HCT116 (cell line): ENCODE results near the gene ZNF593. TPM values are rescaled to one million over a fixed set of nuclear protein-coding genes. Genes with fewer than 3 reads are reported as not detected.

Experiments used
- ATAC-seq: fragments of 200-7000 bp; cut with Tn5 transposase; 2 replicates; pipeline ENCODE4 v1.9.1; 2020; ENCODE audit warnings: mild to moderate bottlenecking, moderate library complexity
- BruUV-seq: library from RNA; stranded (reverse); fragments of 400-500 nt; replicated peaks from 2 replicates; lab custom pipeline; 2021; lab: Mats Ljungman, UMichigan
- CTCF ChIA-PET: fragments of 300-600 bp; sonication (Branson Sonifier 250); formaldehyde crosslinking; loops from one replicate; lab custom pipeline; 2021; ENCODE audit warnings: antibody characterized with exemption; lab: Charles Lee
- POLR2A ChIA-PET: fragments of 300-600, 350-600 bp; sonication (Branson Sonifier 250); formaldehyde crosslinking; loops from one replicate; lab custom pipeline; 2021; ENCODE audit warnings: antibody characterized with exemption; lab: Charles Lee
- RAD21 ChIA-PET, 2 experiments: fragments of 300-600 bp; sonication (Branson Sonifier 250); formaldehyde crosslinking; loops; one replicate each; lab custom pipeline; 2023; ENCODE audit warnings: low total read pairs in 2 of 2; ENCODE audit not compliant: uncharacterized antibody in 2 of 2, unreplicated experiment in 2 of 2, low non-redundant PET in 1 of 2; lab: Charles Lee
- DNase-seq: peaks from one replicate; pipeline ENCODE4 v3.0.0-alpha.2; 2010; ENCODE audit warnings: low read depth, low spot score
- H2AFZ ChIP-seq: fragments of 200-600 bp; shearing (Covaris generic), sonication (generic); 2 replicates; pipeline ENCODE4 v1.6.1; 2017; ENCODE audit warnings: low read depth, mixed run types, mixed read lengths, antibody characterized with exemption, low read length; ENCODE audit not compliant: poor library complexity, severe bottlenecking
- H3K27ac ChIP-seq: 2 replicates; pipeline ENCODE4 v1.5.1; 2012; ENCODE audit warnings: low read depth, low read length
- H3K27me3 ChIP-seq: fragments of 200-600 bp; sonication (generic); 2 replicates; pipeline ENCODE4 v1.6.1; 2016; ENCODE audit warnings: mixed run types, low read length, mixed read lengths; ENCODE audit not compliant: insufficient read depth
- H3K36me3 ChIP-seq, 2 experiments: fragments of 200-500 bp in 1 of 2; fragments of 200-600 bp in 1 of 2; sonication (Bioruptor generic) in 1 of 2; sonication (generic) in 1 of 2; 2 replicates each; pipeline versions ENCODE4 v1.5.1 to v1.6.1; 2014 to 2016; ENCODE audit warnings: low read length in 2 of 2, inconsistent platforms in 1 of 2, mixed read lengths in 1 of 2, mixed run types in 1 of 2; ENCODE audit not compliant: insufficient read depth in 2 of 2, control insufficient read depth in 1 of 2
- H3K4me1 ChIP-seq, 2 experiments: fragments of 200-600 bp in 1 of 2; sonication (generic) in 1 of 2; 2 replicates each; pipeline versions ENCODE4 v1.5.1 to v1.6.1; 2012 to 2017; ENCODE audit warnings: low read length in 2 of 2, inconsistent platforms in 1 of 2, mild to moderate bottlenecking in 1 of 2, mixed read lengths in 1 of 2, mixed run types in 1 of 2, moderate library complexity in 1 of 2; ENCODE audit not compliant: insufficient read depth in 2 of 2, control insufficient read depth in 1 of 2
- H3K4me2 ChIP-seq: fragments of 200-600 bp; sonication (generic); 2 replicates; pipeline ENCODE4 v1.6.1; 2017; ENCODE audit warnings: mixed run types, low read length, mixed read lengths
- H3K4me3 ChIP-seq, 2 experiments: fragments of 200-600 bp in 1 of 2; sonication (generic) in 1 of 2; replicated peaks in 1 of 2; 2 replicates each; pipeline ENCODE4 v1.5.1; 2011 to 2016; ENCODE audit warnings: low read length in 2 of 2, control low read depth in 1 of 2, low read depth in 1 of 2, mild to moderate bottlenecking in 1 of 2, mixed read lengths in 1 of 2, mixed run types in 1 of 2
- H3K79me2 ChIP-seq: fragments of 200-600 bp; sonication (generic); 2 replicates; pipeline ENCODE4 v1.6.1; 2017; ENCODE audit warnings: mild to moderate bottlenecking, mixed run types, low read length, moderate library complexity, mixed read lengths; ENCODE audit not compliant: insufficient read depth
- H3K9ac ChIP-seq: fragments of 200-600 bp; sonication (generic); 2 replicates; pipeline ENCODE4 v1.6.1; 2016; ENCODE audit warnings: low read length, mixed read lengths
- H3K9me2 ChIP-seq: fragments of 200-600 bp; sonication (generic), shearing (Covaris generic); 2 replicates; pipeline ENCODE4 v1.6.1; 2017; ENCODE audit warnings: mixed run types, mild to moderate bottlenecking, moderate library complexity; ENCODE audit not compliant: insufficient read depth
- H3K9me3 ChIP-seq, 2 experiments: fragments of 200-500 bp in 1 of 2; fragments of 200-600 bp in 1 of 2; sonication (Bioruptor generic) in 1 of 2; sonication (generic) in 1 of 2; 2 replicates each; pipeline ENCODE4 v1.6.1; 2014 to 2017; ENCODE audit warnings: low read length in 2 of 2, mixed read lengths in 2 of 2, inconsistent platforms in 1 of 2, low read depth in 1 of 2, mild to moderate bottlenecking in 1 of 2, mixed run types in 1 of 2, moderate library complexity in 1 of 2; ENCODE audit not compliant: control insufficient read depth in 1 of 2, insufficient read depth in 1 of 2
- H4K20me1 ChIP-seq: fragments of 200-600 bp; sonication (generic), shearing (Covaris generic); 2 replicates; pipeline ENCODE4 v1.6.1; 2017; ENCODE audit warnings: mixed run types, mild to moderate bottlenecking, moderate library complexity; ENCODE audit not compliant: insufficient read depth
- CEBPB ChIP-seq: IDR thresholded peaks from 2 replicates; pipeline ENCODE4 v1.6.1; 2012; ENCODE audit warnings: low read depth
- CTCF ChIP-seq, 3 experiments: fragments of 200-600 bp in 1 of 3; sonication (generic) in 1 of 3; IDR thresholded peaks in 2 of 3; conservative IDR thresholded peaks in 1 of 3; 2 replicates each; pipeline ENCODE4 v1.5.1; 2012 to 2017; ENCODE audit warnings: low read depth in 2 of 3, low read length in 2 of 3, antibody characterized with exemption in 1 of 3, borderline replicate concordance in 1 of 3, control low read depth in 1 of 3, mild to moderate bottlenecking in 1 of 3, mixed read lengths in 1 of 3, mixed run types in 1 of 3, moderate library complexity in 1 of 3; ENCODE audit not compliant: insufficient read depth in 1 of 3
- ELF1 ChIP-seq: IDR thresholded peaks from 2 replicates; pipeline ENCODE4 v1.6.1; 2012; ENCODE audit warnings: low read depth, borderline replicate concordance
- EZH2phosphoT487 ChIP-seq: fragments of 200-600 bp; IDR thresholded peaks from 2 replicates; pipeline ENCODE4 v1.6.1; 2018; ENCODE audit warnings: antibody characterized with exemption, borderline replicate concordance
- JUND ChIP-seq: IDR thresholded peaks from 2 replicates; pipeline ENCODE4 v1.6.1; 2012
- SRF ChIP-seq: IDR thresholded peaks from 2 replicates; pipeline ENCODE4 v1.6.1; 2012; ENCODE audit warnings: low read depth
- YY1 ChIP-seq: IDR thresholded peaks from 2 replicates; pipeline ENCODE4 v1.6.1; 2011; ENCODE audit warnings: low read length, low read depth, moderate library complexity, mild to moderate bottlenecking; ENCODE audit not compliant: insufficient replicate concordance; ENCODE audit errors: extremely low read depth
- ZNF274 ChIP-seq: fragments of 200-500 bp; sonication (Bioruptor generic); IDR thresholded peaks from 2 replicates; pipeline ENCODE4 v1.6.1; 2014; ENCODE audit warnings: mild to moderate bottlenecking, low read depth, low read length, inconsistent platforms
- intact Hi-C: fragments of 100-400 bp; cut with micrococcal nuclease; formaldehyde crosslinking; loops from 2 replicates; pipeline ENCODE4 v1.10.0; 2022
- total RNA-seq: library from RNA; stranded (reverse); gene quantifications from one replicate; pipeline ENCODE4 v1.2.1, GENCODE V29; 2021; ENCODE audit not compliant: unreplicated experiment

The ZNF593 gene
- total RNA-seq, 1 experiment from 2014 or later = 62.4 TPM

- DNase-seq = no peak
- no peaks in the 10 kb centered on the region for H3K4me1 ChIP-seq
- ChIA-PET POLR2A (interaction anchor here (2.1 kb wide), 1 partner anchor 10 kb away, joined by 6 read pairs; the partner anchor contains the start of gene CNKSR1), RAD21 (no interaction called here), CTCF (no interaction called here)
- TF ChIP-seq CEBPB (no peak), ZNF274 (no peak), ELF1 (no peak), YY1 (no peak), CTCF (IDR thresholded peaks at IDR 0.05 in 2 of 3, conservative IDR thresholded peaks at IDR 0.05 in 1 of 3; ENCODE audit: borderline replicate concordance in 1 of 3, insufficient read depth in 1 of 3, low read depth in 2 of 3, low read length in 2 of 3) (no peak), SRF (no peak), JUND (no peak)
- ATAC-seq = no peak
- H3K36me3 ChIP-seq = no peaks in the 10 kb centered on the region; a peak in 1 of 4 replicates
- no peaks in the 10 kb centered on the region for H4K20me1 ChIP-seq
- H3K79me2 ChIP-seq = no peaks in the 10 kb centered on the region
- H3K4me2 ChIP-seq = no peak overlapping the region
- intact Hi-C loops = no loop called here
- no peaks in the 10 kb centered on the region for H3K9me3 ChIP-seq
- no peaks in the 10 kb centered on the region for H3K27me3 ChIP-seq
- no peaks in the 10 kb centered on the region for H3K9me2 ChIP-seq
- H3K9ac ChIP-seq = no peak overlapping the region
- no TSS peak for BruUV-seq
- H2AFZ ChIP-seq = no peak overlapping the region
- no peak overlapping the region for H3K27ac ChIP-seq
- H3K4me3 ChIP-seq = no peak overlapping the region
Observed at GRCh38 chr1:26187882-26188281, 18.2 kb downstream of the ZNF593 start.

- no peak for TF ChIP-seq EZH2phosphoT487
- no peaks in the 10 kb centered on the region; a peak in 1 of 4 replicates for H3K36me3 ChIP-seq
- CTCF ChIA-PET = interaction anchor here (2.6 kb wide), 2 partner anchors 11 to 45 kb away, joined by 13 to 16 read pairs; partner anchors contain the start of genes CEP85 and CNKSR1
- intact Hi-C loops = no loop called here
- no peaks in the 10 kb centered on the region for H3K79me2 ChIP-seq
- POLR2A ChIA-PET = no interaction called here
- BruUV-seq = no TSS peak
- no peak for DNase-seq
- no peaks in the 10 kb centered on the region for H3K27me3 ChIP-seq
- no peaks in the 10 kb centered on the region for H3K9me2 ChIP-seq
- H3K27ac ChIP-seq = no peak overlapping the region
- no peak overlapping the region for H2AFZ ChIP-seq
- ATAC-seq = no peak
- no peak overlapping the region for H3K4me2 ChIP-seq
- H3K9me3 ChIP-seq = no peaks in the 10 kb centered on the region
- H3K9ac ChIP-seq = no peak overlapping the region
- no peaks in the 10 kb centered on the region for H4K20me1 ChIP-seq
- RAD21 ChIA-PET = no interaction called here
- H3K4me3 ChIP-seq = no peak overlapping the region
- H3K4me1 ChIP-seq = no peaks in the 10 kb centered on the region
Observed at GRCh38 chr1:26188477-26188876, 18.8 kb downstream of the ZNF593 start.
